ENCODE measurements around the gene CDH4.

The CDH4 gene

GRCh38 chr20:61805781-61806180 is 553.7 kb downstream of the CDH4 start:
- DNase-seq (ENCODE audit: low spot score), result no peak

GRCh38 chr20:61806314-61806713 is 554.3 kb downstream of the CDH4 start:
- DNase-seq (ENCODE audit: low spot score), result no peak

GRCh38 chr20:61806995-61807394 is 554.9 kb downstream of the CDH4 start:
- DNase-seq (ENCODE audit: low spot score), result no peak

DNA sequence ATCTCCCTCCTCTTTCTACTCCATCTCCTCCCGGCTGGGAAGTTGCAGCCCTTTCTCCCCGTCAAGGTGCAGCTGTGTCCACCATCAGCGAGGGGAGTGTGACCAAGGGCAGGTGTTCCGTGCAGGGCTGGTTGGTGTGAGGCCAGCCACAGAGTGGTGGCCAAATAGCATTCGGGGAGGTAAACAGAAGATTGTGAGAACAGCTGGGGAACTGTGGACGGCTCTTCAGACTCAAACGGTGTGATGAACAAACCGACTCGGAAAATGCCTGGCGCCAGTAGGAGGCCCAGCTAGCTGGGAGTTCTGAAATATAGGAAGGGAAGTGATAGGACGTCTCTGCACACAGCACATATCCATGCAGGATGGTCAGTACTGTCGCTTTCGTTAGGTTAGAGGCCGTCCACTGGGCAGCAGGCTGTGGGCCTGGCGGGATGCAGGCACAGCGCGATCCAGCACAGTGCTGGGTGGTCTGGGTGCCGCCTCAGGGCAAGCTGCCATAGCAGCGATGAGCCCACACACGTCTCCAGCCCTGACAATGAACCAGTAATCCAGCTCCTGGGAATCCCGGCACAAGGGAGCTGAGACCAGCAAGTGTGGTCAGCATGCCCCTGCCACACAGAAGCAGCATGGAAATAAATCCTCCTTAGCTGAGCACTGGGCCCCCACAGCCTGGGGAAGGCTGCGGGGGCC is 555.6 kb downstream of the CDH4 start:
- DNase-seq (ENCODE audit: low spot score), result no peak

GRCh38 chr20:61808447-61808846 is 556.4 kb downstream of the CDH4 start:
- no peak for DNase-seq (ENCODE audit: low spot score)

GRCh38 chr20:61809006-61809770 is 557.1 kb downstream of the CDH4 start:
- no peak for DNase-seq (ENCODE audit: low spot score)

DNA sequence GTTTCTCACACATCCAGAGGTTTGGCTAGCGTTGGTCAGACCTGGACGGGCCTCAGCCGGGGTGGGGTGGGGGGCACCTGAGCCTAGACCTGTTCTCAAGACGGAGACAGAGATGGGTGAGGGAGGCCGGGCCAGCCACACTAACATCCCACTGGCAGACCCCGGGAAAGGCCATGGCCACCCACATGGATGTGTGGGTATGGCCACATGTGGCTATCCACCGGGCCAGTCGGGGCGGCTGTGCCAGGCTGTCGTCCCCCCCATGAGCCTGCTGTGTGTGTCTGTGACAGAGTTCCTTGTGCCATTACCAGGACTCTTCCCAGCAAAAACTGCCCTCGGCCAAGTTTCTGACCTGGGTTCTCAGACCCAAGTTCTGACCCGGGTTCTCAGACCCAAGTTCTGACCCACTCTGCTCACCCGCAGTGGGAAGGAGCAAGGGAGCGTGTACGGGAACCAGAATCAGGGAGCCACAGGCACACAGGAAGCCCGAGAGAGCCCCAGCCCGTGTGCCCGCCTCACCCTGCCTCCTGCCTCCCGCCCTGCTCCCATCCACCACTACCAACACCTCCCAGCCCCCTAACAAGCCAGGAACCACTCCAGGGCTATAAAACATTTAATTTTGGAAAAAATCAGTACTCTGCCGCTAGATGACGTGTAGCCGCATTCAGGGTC is 558.1 kb downstream of the CDH4 start:
- DNase-seq (ENCODE audit: low spot score), result no peak

GRCh38 chr20:61810738-61811135 is 558.7 kb downstream of the CDH4 start:
- DNase-seq (ENCODE audit: low spot score), result no peak

DNA sequence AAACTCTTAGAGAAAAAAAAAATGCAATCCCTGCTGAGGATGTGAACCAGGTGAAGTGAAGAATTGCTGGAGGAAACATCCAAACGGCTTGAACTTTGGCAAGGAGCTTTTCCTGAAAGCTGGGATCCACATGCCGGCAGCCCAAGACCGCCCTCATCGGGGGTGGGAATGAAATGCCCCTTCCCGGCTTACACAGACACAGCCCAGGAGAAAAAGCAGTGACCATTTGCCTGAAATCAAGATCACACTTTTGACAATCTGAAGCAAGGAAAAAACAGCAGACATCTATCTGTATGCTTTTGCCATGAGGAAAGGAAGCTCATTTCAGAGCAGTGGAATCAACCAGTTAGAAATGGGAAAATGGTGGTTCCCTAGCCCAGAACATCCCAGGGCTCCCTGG is 559.1 kb downstream of the CDH4 start:
- no peak for DNase-seq (ENCODE audit: low spot score)

DNA sequence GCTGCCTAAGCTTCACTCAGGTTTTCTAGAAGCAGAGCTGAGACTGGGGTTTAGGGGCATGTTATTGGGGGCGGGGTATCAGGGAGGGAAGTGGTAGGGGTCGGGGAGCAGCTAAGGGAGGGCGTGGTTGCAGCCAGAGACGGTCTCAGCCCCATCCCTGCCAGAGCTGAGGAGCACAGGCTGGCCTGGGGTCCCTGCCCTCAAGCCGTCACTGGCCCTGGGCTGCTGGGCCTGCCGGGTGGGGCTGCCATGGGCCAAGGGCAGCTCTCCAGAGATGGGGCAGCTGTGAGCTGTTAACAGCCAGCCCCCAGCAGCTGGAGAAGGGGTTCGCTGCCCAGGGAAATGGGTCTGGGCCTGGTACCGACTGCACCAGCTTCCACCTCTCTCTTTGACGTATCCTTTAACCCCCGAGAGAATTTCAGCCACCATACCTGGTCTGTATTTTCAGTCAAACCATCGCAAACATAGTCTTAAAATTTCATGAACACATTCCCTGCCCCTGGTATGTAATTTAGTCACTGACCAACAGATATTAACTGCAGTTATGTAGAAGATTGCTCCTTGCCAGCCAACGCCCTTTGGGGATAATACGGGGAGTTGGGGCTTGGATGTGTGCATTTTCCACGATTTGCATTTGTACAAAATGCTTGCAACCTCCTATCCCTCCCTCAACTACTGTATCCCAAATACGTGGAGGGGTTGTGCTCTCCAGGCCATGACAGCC is 560.2 kb downstream of the CDH4 start:
- DNase-seq (ENCODE audit: low spot score), result no peak

GRCh38 chr20:61812845-61813485 is 560.9 kb downstream of the CDH4 start:
- no peak for DNase-seq (ENCODE audit: low spot score)

DNA sequence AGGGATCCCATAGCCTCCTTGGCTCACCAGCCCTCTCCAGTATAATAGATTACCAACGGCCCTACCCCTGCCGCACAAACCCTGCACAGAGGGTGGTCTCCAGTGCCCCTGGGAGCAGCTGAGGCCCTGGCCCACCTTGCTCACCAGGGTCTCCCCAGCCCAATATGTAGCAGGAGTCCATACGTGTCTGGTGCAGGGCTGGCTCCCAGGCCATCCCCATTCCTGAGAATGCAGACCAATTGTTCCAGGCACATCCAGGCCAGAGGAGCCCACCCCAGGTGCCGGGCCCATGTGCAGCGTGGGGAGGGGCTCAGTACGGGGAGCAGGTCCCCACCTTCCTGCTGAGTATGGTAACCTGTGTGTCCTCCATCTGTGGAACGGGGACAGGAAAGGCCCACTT is 561.7 kb downstream of the CDH4 start:
- no peak for DNase-seq (ENCODE audit: low spot score)

GRCh38 chr20:61814244-61814643 is 562.2 kb downstream of the CDH4 start:
- no peak for DNase-seq (ENCODE audit: low spot score)

GRCh38 chr20:61814726-61815125 is 562.7 kb downstream of the CDH4 start:
- no peak for DNase-seq (ENCODE audit: low spot score)

DNA sequence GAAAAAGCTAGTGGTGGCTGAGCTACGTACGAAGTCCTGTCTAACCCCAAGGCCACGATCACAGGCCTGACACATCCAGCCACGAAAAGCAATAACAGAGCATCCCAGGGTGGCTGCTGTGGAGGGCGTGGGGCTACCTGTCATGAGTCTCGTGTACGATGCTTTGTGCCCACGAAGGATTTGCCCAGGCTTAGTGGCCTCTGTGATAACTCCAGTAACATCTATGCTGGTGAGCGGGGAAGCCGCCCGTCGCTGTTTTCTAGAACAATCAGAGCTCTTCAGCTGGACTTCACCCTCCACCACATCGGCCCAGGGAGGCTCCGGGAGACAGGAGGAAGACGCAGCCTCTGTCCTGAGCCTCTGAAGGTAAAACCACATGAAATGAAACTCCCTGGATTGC is 563.1 kb downstream of the CDH4 start:
- DNase-seq (ENCODE audit: low spot score), result no peak

GRCh38 chr20:61815678-61816077 is 563.6 kb downstream of the CDH4 start:
- DNase-seq (ENCODE audit: low spot score), result no peak

DNA sequence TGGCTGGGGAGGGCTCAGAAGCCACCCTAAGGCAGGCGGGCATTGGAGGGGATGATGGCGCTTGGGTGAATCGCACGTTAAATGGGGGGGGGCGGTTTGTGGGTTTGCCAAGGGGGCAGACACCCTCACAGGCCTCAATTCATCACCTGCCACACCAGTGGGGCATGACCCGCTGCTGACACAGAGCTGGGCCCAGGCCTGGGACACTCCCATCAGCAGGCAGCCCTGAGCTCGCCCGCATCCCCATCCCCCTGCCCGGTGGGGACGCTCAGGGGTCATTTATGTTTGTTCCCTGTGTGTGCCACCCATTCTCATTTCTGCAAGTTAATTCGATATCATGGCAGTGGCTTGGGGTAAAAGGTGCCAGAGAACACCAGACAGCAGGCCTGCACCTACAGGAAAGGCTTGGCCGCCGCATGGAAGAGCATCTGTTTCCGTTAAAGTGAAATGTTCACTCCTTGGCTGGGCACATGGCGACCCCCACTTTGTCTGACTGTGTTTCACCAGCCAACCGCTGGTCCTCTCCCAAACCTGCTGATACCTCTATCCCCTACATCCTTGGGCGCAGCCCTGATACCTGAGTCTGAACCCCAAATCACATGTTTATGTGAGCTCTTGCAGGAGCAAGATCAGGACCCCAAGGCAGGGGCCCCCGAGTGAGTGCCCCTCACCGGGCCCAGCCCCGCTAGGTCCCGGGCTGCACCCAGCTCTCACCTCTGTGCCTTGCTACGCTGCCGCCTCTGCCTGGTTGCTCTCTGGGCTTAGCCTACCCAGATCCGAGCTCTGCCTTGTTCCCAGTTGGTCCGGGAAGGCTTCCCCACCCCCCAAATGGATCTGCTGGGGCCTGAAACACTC is 564.8 kb downstream of the CDH4 start:
- no peak for DNase-seq (ENCODE audit: low spot score)

GRCh38 chr20:61817575-61817974 is 565.5 kb downstream of the CDH4 start:
- DNase-seq (ENCODE audit: low spot score), result no peak

- no peak for DNase-seq (ENCODE audit: low spot score)
Observed at GRCh38 chr20:61818746-61819573, 566.9 kb downstream of the CDH4 start.

DNA sequence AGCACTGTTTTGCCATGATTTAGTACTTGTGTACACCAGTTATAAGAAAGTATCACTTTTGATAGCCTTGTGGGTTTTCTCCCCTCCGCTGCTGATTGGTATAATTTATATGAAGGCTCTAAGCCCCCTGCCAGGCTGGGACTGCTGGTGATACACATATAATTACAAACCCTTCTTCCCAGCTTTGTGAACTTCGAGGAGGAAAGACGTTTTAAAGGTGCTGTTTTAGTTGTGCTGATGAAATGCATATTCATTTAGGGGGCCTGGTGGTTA is 567.4 kb downstream of the CDH4 start:
- no peak for DNase-seq (ENCODE audit: low spot score)
